ENCODE measurements around the gene ALKBH3.

Gene ALKBH3

GRCh38 chr11:43962383-43963278, 82.0 kb downstream of the ALKBH3 start:
- no peak for DNase-seq (ENCODE audit: low spot score)

GRCh38 chr11:43963279-43963620, 82.6 kb downstream of the ALKBH3 start:
- no peak for DNase-seq (ENCODE audit: low spot score)

- no peak for DNase-seq (ENCODE audit: low spot score)
Observed at GRCh38 chr11:43967661-43968060, 87.0 kb downstream of the ALKBH3 start.

GRCh38 chr11:43968719-43969118, 88.1 kb downstream of the ALKBH3 start:
- no peak for DNase-seq (ENCODE audit: low spot score)

GRCh38 chr11:43969543-43969942, 88.9 kb downstream of the ALKBH3 start:
- DNase-seq (ENCODE audit: low spot score) = no peak

Data from cerebellar cortex (tissue), 1 donor.